SK-N-SH treated with all-trans-retinoic acid at 6 μM for 48 hours (cell line): ENCODE data around the gene FNDC8.

ENCODE experiments used
- ESRRG ChIP-seq: fragments of 250-450 bp; sonication (Bioruptor Pico); IDR thresholded peaks from 2 replicates; pipeline ENCODE4 v1.6.1; 2021; ENCODE audit warnings: mild to moderate bottlenecking
- PPARA ChIP-seq: fragments of 250-450 bp; sonication (Bioruptor Pico); IDR thresholded peaks from 2 replicates; pipeline ENCODE4 v1.5.0; 2020; ENCODE audit warnings: mild to moderate bottlenecking, borderline replicate concordance
- RARB ChIP-seq: fragments of 250-450 bp; sonication (Bioruptor Pico); IDR thresholded peaks from 2 replicates; pipeline ENCODE4 v1.8.0; 2021; ENCODE audit warnings: mild to moderate bottlenecking, moderate library complexity
- SNAI2 ChIP-seq: fragments of 250-450 bp; sonication (Bioruptor Pico); IDR thresholded peaks from 2 replicates; pipeline ENCODE4 v1.5.0; 2020; ENCODE audit warnings: mild to moderate bottlenecking, moderate library complexity
- TOX ChIP-seq: fragments of 250-450 bp; sonication (Bioruptor Pico); IDR thresholded peaks from 2 replicates; pipeline ENCODE4 v1.8.0; 2021; ENCODE audit warnings: mild to moderate bottlenecking, moderate library complexity, borderline replicate concordance
- ZNF8 ChIP-seq: fragments of 450-650 bp; formaldehyde crosslinking; IDR thresholded peaks from 2 replicates; pipeline ENCODE4 v1.5.0; 2020; ENCODE audit warnings: mild to moderate bottlenecking, moderate library complexity
- TF ChIP-seq, protein P1 (sequence below): fragments of 250-450 bp; sonication (Bioruptor Pico); IDR thresholded peaks from 2 replicates; pipeline ENCODE4 v1.8.0; 2020; ENCODE audit warnings: mild to moderate bottlenecking, moderate library complexity, borderline replicate concordance
- TF ChIP-seq, protein P2 (sequence below): fragments of 250-450 bp; sonication (Bioruptor Pico); IDR thresholded peaks from 2 replicates; pipeline ENCODE4 v1.5.1; 2020; ENCODE audit warnings: low read depth, mild to moderate bottlenecking, moderate library complexity

DNA sequence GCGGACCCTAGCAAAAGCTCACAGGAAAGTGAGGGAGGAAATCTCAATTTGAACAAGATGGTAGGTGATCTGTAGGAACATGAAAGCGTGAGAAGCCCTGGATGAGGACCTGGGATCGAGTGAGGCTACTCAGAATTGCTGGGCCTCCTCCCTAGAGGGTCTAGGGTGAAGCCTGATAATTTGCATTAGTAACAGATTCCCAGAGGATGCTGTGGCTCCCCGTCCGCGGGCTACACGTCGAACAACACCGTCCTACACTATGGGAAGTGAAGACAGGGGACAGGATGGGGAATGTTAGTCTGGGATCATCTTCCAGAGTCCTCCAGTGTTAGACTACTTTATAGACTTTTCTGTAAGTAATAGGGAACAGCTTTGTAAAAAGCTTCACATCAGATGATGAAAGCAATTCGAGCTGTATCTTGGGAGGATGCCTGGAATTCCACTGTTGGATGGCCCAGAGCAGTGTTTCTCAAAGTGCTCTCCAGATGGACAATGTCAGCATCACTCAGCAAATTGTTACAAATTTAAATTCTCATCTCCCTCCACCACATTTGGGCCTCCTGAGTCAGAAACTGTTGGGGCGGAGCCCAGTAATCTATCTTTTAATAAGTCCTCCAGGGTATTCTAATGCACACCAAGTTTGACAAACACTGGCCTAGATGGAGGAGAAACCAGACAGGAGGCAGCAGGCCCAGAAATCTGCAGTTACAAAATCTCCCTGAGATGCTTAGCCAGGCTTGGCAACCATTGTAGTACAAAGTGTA lies 6.5 kb downstream of the FNDC8 start:
- TF ChIP-seq RARB (CRISPR knock-in tag), result no peak
- no peak for TF ChIP-seq SNAI2 (CRISPR knock-in tag)
- TF ChIP-seq TOX (CRISPR knock-in tag), result no peak
- TF ChIP-seq, protein P1, sequence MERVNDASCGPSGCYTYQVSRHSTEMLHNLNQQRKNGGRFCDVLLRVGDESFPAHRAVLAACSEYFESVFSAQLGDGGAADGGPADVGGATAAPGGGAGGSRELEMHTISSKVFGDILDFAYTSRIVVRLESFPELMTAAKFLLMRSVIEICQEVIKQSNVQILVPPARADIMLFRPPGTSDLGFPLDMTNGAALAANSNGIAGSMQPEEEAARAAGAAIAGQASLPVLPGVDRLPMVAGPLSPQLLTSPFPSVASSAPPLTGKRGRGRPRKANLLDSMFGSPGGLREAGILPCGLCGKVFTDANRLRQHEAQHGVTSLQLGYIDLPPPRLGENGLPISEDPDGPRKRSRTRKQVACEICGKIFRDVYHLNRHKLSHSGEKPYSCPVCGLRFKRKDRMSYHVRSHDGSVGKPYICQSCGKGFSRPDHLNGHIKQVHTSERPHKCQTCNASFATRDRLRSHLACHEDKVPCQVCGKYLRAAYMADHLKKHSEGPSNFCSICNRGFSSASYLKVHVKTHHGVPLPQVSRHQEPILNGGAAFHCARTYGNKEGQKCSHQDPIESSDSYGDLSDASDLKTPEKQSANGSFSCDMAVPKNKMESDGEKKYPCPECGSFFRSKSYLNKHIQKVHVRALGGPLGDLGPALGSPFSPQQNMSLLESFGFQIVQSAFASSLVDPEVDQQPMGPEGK (CRISPR knock-in tag), result no peak
- TF ChIP-seq, protein P2, sequence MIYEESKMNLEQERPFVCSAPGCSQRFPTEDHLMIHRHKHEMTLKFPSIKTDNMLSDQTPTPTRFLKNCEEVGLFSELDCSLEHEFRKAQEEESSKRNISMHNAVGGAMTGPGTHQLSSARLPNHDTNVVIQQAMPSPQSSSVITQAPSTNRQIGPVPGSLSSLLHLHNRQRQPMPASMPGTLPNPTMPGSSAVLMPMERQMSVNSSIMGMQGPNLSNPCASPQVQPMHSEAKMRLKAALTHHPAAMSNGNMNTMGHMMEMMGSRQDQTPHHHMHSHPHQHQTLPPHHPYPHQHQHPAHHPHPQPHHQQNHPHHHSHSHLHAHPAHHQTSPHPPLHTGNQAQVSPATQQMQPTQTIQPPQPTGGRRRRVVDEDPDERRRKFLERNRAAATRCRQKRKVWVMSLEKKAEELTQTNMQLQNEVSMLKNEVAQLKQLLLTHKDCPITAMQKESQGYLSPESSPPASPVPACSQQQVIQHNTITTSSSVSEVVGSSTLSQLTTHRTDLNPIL (CRISPR knock-in tag), result no peak
- no peak for TF ChIP-seq PPARA (CRISPR knock-in tag)
- no peak for TF ChIP-seq ZNF8
- TF ChIP-seq ESRRG, result no peak
